Fibroblast of lung (primary cell): ENCODE results near the gene MYO3B. TPM values are rescaled to one million over a fixed set of nuclear protein-coding genes. Genes with fewer than 3 reads are reported as not detected.
A peak's percentile ranks its signal among the peaks of the same experiment; 100 is the strongest.

ENCODE experiments used
- DNase-seq, 2 donors: peaks; one replicate each; pipeline versions ENCODE4 v3.0.0 to v3.0.0-alpha.2; 2010; ENCODE audit warnings: low read depth in 2 of 2
- H2AFZ ChIP-seq: 2 replicates; pipeline ENCODE4 v1.5.1; 2012; ENCODE audit warnings: low read length, control low read depth, inconsistent platforms
- H3K27ac ChIP-seq: 2 replicates; pipeline ENCODE4 v1.5.1; 2011; ENCODE audit warnings: low read length, control low read depth; ENCODE audit not compliant: insufficient read depth
- H3K27me3 ChIP-seq: 2 replicates; pipeline ENCODE4 v1.5.1; 2011; ENCODE audit warnings: mild to moderate bottlenecking, low read length; ENCODE audit not compliant: control insufficient read depth, insufficient read depth
- H3K36me3 ChIP-seq: 2 replicates; pipeline ENCODE4 v1.5.1; 2011; ENCODE audit warnings: low read length; ENCODE audit not compliant: control insufficient read depth, insufficient read depth
- H3K4me1 ChIP-seq: 2 replicates; pipeline ENCODE4 v1.5.1; 2011; ENCODE audit warnings: low read length; ENCODE audit not compliant: control insufficient read depth, insufficient read depth; ENCODE audit errors: extremely low read depth
- H3K4me2 ChIP-seq: 2 replicates; pipeline ENCODE4 v1.5.1; 2011; ENCODE audit warnings: low read length, control low read depth; ENCODE audit not compliant: insufficient read depth; ENCODE audit errors: extremely low read depth
- H3K4me3 ChIP-seq, 4 experiments: fragments of 200-600 bp in 1 of 4; sonication (generic) in 1 of 4; replicated peaks in 1 of 4; 2 replicates each; pipeline ENCODE4 v1.5.1; 2011 to 2016; ENCODE audit warnings: low read length in 4 of 4, low read depth in 3 of 4, mild to moderate bottlenecking in 3 of 4, control low read depth in 2 of 4, inconsistent platforms in 1 of 4, mixed read lengths in 1 of 4; ENCODE audit not compliant: insufficient read depth in 1 of 4; ENCODE audit errors: control extremely low read depth in 1 of 4
- H3K79me2 ChIP-seq: 2 replicates; pipeline ENCODE4 v1.5.1; 2012; ENCODE audit warnings: mild to moderate bottlenecking, low read length, inconsistent platforms; ENCODE audit not compliant: control insufficient read depth, insufficient read depth
- H3K9ac ChIP-seq: 2 replicates; pipeline ENCODE4 v1.5.1; 2011; ENCODE audit warnings: mild to moderate bottlenecking, low read length, control low read depth; ENCODE audit not compliant: insufficient read depth
- H3K9me3 ChIP-seq: 2 replicates; pipeline ENCODE4 v1.5.1; 2012; ENCODE audit warnings: low read depth, low read length; ENCODE audit not compliant: control insufficient read depth, insufficient read depth
- H4K20me1 ChIP-seq: 2 replicates; pipeline ENCODE4 v1.5.1; 2011; ENCODE audit warnings: low read length; ENCODE audit not compliant: control insufficient read depth, insufficient read depth; ENCODE audit errors: extremely low read depth
- EZH2 ChIP-seq: IDR thresholded peaks from 2 replicates; pipeline ENCODE4 v1.5.1; 2012; ENCODE audit warnings: low read length, control low read depth, mild to moderate bottlenecking; ENCODE audit errors: missing control alignments
- polyA plus RNA-seq, 2 donors: library from polyadenylated mRNA; depleted of rRNA in 1 of 2; stranded (reverse) in 1 of 2; unstranded in 1 of 2; fragments of >200 nt; gene quantifications; 2 replicates each; pipeline ENCODE4 v1.2.1, GENCODE V29; 2011 to 2012; ENCODE audit warnings: missing spikeins in 1 of 2
- total RNA-seq: library from RNA; depleted of rRNA; stranded (reverse); fragments of >200 nt; gene quantifications from 2 replicates; pipeline ENCODE4 v1.2.1, GENCODE V29; 2014
- TF ChIP-seq, protein P1 (sequence below), 2 donors: IDR thresholded peaks in 1 of 2; conservative IDR thresholded peaks in 1 of 2; 1 replicate in 1 of 2; 2 replicates in 1 of 2; pipeline ENCODE4 v1.5.1; 2011 to 2012; ENCODE audit warnings: low read length in 2 of 2, control low read depth in 1 of 2, inconsistent platforms in 1 of 2, low read depth in 1 of 2, mild to moderate bottlenecking in 1 of 2

The MYO3B gene
- total and polyA plus RNA-seq, 2 donors (not counting 1 experiment from before 2014, with no cell fraction given) = 0.06 to 0.50 TPM

DNA sequence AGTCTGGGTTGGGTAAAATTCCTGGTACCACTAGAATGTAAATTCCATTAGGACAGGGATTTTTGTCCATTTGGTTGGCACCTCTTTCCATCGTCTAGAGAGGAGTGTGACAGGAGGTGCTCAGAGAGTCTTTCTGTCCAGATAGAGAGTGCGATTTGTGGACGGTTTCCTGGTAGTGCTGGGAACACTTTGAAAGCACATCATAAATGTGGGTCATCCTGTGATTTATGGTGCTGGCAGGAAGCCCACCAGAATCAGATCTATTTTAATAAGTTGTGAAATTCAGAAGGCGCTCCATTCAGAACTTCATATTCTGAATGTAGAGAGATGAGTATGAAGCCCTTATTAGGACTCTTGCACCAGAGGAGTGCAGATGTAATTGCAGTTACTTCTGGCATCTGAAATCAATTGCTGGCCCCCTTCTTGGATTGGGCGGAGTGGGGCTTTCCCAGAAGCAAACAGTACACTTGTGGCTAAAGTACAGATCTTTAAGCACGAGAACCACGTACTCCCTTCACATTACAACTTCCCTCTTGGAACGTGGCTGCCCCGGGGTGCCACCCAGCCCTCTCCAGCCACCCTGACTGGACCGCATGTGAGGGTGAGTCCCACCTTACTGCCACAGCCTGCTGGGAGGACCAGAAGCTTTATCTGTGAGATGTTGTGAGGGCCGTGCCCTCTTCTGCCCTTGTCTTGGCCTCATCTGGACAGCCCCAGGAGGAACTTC, 243.2 kb downstream of the MYO3B start:
- Histone ChIP-seq H4K20me1 (no peaks in the 10 kb centered on the region), H3K9me3 (no peaks in the 10 kb centered on the region), H2AFZ (no peak overlapping the region), H3K36me3 (no peaks in the 10 kb centered on the region), H3K4me1 (no peaks in the 10 kb centered on the region), H3K27ac (no peak overlapping the region), H3K4me2 (no peak overlapping the region), H3K79me2 (no peaks in the 10 kb centered on the region), H3K27me3 (no peaks in the 10 kb centered on the region), H3K9ac (no peak overlapping the region), H3K4me3 (no peak overlapping the region)
- TF ChIP-seq, protein P1, sequence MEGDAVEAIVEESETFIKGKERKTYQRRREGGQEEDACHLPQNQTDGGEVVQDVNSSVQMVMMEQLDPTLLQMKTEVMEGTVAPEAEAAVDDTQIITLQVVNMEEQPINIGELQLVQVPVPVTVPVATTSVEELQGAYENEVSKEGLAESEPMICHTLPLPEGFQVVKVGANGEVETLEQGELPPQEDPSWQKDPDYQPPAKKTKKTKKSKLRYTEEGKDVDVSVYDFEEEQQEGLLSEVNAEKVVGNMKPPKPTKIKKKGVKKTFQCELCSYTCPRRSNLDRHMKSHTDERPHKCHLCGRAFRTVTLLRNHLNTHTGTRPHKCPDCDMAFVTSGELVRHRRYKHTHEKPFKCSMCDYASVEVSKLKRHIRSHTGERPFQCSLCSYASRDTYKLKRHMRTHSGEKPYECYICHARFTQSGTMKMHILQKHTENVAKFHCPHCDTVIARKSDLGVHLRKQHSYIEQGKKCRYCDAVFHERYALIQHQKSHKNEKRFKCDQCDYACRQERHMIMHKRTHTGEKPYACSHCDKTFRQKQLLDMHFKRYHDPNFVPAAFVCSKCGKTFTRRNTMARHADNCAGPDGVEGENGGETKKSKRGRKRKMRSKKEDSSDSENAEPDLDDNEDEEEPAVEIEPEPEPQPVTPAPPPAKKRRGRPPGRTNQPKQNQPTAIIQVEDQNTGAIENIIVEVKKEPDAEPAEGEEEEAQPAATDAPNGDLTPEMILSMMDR (conservative IDR thresholded peaks at IDR 0.05 in 1 of 2, IDR thresholded peaks at IDR 0.05 in 1 of 2; ENCODE audit: low read depth in 1 of 2, low read length in 2 of 2) = no peak
- TF ChIP-seq EZH2 = no peak
- no peak for DNase-seq

DNA sequence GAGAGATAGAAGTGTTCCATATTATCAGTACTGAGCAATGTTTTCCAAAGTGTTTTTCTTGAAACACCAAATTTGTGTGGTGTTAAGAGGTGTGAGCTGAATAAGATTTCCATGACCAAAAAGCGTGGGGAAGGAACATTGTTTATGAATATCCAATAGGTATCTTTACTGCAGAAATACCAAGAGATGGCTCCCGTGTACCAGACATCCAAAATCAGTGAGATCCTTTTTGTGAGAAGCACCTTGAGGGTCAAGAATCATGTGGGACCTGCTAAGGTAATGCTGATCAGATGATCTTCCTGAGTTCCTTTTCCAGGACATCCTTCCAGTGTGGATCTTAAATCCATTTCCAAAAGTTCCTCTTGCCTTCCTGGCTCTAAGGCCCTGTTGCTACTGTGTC, 246.0 kb downstream of the MYO3B start:
- no peaks in the 10 kb centered on the region for H3K36me3 ChIP-seq
- H3K4me3 ChIP-seq = no peak overlapping the region
- TF ChIP-seq EZH2 = no peak
- TF ChIP-seq, protein P1 (conservative IDR thresholded peaks at IDR 0.05 in 1 of 2, IDR thresholded peaks at IDR 0.05 in 1 of 2; ENCODE audit: low read depth in 1 of 2, low read length in 2 of 2) = no peak
- no peak overlapping the region for H3K9ac ChIP-seq
- no peaks in the 10 kb centered on the region for H3K79me2 ChIP-seq
- H3K9me3 ChIP-seq = no peaks in the 10 kb centered on the region
- H4K20me1 ChIP-seq = no peaks in the 10 kb centered on the region
- no peak overlapping the region for H3K27ac ChIP-seq
- DNase-seq = no peak
- no peaks in the 10 kb centered on the region for H3K4me1 ChIP-seq
- no peaks in the 10 kb centered on the region for H3K27me3 ChIP-seq
- no peak overlapping the region for H2AFZ ChIP-seq
- no peak overlapping the region for H3K4me2 ChIP-seq

DNA sequence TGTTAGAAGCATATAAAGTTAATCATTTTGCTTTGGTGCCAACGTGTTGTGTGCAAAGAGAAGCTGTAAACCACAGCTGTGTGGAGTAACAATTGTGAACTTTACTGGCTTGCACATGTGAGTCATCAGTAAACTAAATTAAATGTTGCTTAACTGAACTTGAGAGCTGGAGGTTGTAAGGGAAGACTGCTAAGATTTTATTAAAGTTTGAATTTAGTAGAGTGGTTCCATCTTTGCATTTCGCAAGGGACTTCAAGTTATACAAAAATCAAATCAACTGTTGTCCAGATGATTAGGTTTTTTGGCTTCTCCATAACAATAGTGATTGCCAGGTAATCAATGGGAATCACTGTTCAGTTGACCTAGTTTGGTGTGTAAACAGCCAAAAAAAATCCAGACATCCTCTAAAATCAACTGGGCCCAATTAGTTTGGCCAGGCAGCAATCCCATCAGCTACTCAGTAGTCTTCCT, 247.4 kb downstream of the MYO3B start:
- Histone ChIP-seq H2AFZ (no peak overlapping the region), H3K4me2 (no peak overlapping the region), H3K36me3 (no peaks in the 10 kb centered on the region), H4K20me1 (no peaks in the 10 kb centered on the region), H3K27ac (no peak overlapping the region), H3K9ac (no peak overlapping the region), H3K79me2 (no peaks in the 10 kb centered on the region), H3K27me3 (no peaks in the 10 kb centered on the region), H3K9me3 (no peaks in the 10 kb centered on the region), H3K4me3 (no peak overlapping the region), H3K4me1 (no peaks in the 10 kb centered on the region)
- peak; percentile 16 to 77 for DNase-seq
- no peak for TF ChIP-seq EZH2
- TF ChIP-seq, protein P1 (conservative IDR thresholded peaks at IDR 0.05 in 1 of 2, IDR thresholded peaks at IDR 0.05 in 1 of 2; ENCODE audit: low read depth in 1 of 2, low read length in 2 of 2) = no peak
